AG09319 (cell line): Measurements from ENCODE around the gene LRRC49.

Experiments
- DNase-seq: peaks from one replicate; pipeline ENCODE4 v3.0.0-alpha.2; 2010; ENCODE audit warnings: low read depth; ENCODE audit errors: extremely low read depth
- TF ChIP-seq, protein P1 (sequence below): IDR thresholded peaks from 2 replicates; pipeline ENCODE4 v1.5.1; 2011; ENCODE audit warnings: low read depth, mild to moderate bottlenecking, inconsistent platforms, low read length, moderate library complexity

Gene LRRC49

DNA sequence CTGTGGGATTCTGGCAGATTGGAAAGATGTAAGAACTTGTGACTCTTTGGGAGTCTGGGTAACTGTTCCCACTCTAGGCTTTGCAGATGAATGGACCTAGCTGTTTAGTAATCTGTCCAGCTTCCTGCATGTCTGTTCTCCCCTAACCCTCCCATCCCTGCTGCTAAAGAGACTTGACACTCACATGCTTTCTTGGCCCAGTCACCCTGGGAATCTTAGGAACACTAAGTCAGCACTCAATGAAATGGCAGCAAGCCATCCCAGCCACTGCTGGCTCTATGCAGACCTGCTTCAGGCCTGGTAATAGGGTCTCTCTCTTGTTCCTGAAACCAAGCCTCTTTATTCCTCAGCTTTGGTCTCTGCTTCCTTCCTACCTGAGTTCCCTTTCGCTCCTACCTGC is 158.9 kb downstream of the LRRC49 start:
- DNase-seq, result no peak
- TF ChIP-seq, protein P1, sequence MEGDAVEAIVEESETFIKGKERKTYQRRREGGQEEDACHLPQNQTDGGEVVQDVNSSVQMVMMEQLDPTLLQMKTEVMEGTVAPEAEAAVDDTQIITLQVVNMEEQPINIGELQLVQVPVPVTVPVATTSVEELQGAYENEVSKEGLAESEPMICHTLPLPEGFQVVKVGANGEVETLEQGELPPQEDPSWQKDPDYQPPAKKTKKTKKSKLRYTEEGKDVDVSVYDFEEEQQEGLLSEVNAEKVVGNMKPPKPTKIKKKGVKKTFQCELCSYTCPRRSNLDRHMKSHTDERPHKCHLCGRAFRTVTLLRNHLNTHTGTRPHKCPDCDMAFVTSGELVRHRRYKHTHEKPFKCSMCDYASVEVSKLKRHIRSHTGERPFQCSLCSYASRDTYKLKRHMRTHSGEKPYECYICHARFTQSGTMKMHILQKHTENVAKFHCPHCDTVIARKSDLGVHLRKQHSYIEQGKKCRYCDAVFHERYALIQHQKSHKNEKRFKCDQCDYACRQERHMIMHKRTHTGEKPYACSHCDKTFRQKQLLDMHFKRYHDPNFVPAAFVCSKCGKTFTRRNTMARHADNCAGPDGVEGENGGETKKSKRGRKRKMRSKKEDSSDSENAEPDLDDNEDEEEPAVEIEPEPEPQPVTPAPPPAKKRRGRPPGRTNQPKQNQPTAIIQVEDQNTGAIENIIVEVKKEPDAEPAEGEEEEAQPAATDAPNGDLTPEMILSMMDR, result no peak

DNA sequence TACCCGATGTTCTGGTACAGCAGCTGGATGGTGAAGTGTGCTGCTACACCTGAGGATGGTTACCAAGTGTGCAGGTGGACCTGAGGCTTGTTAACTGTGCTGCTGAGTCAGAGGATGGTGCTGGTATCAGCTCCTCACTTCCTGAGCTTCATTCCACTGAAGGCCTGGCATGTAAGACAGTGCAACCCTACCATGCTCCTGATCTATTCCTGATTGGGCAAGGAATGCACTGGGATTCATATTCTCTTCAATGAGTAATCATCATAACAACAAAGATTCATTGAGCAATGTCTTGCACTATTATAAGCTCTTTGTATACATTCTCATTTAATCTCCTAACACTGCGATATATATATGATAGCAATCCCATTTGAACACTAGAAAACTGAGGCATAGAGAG is 159.7 kb downstream of the LRRC49 start:
- DNase-seq, result no peak
- TF ChIP-seq, protein P1, result no peak

DNA sequence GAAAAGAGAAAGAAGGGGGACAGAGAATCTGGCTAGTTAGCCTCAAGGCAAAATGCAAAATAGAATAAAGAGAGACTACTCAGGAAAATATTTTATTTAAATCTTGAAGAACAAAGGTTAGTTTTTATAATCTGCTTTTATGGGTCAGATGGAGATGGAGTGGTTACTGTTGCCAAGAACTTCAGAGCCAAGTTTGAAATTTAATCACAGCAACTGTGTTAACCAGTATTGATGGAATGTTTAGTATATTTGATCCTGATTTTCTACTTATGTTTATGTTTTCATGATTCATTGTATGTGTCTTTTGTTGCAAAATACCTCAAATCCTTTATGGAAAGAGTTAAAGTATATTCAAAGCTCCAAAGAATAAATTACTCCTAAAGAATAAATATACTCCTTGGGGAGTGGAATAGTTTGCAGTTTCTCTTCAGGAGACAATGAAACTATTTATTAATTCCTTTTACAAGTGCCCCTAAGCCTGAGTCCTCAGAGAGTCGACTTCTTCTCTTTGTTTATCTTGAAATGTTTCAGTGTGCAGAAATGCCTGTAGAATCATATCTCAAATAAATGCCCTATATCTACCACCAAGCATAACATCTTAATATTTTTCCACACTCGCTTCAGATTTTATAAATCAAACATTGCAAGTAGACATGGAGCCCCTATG is 161.8 kb downstream of the LRRC49 start:
- TF ChIP-seq, protein P1, result no peak
- no peak for DNase-seq

DNA sequence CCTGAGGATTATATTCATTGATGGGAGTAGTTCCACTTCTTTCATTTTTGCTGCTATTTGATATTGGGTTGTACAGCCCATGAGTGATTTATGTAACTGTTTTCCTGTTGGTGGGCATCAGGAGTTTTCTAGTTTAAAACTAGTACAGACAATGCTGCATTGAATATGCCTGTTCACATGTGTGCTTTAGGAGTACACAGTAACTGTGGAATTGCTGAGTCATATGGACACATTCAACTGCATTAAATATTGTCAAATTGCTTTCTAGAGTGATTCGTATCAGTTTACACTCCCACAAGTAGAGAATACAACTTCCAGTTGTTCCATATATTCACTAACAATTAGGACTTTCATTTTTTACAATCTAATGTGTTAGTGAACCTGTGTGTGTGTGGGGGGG is 162.8 kb downstream of the LRRC49 start:
- DNase-seq, result no peak

DNA sequence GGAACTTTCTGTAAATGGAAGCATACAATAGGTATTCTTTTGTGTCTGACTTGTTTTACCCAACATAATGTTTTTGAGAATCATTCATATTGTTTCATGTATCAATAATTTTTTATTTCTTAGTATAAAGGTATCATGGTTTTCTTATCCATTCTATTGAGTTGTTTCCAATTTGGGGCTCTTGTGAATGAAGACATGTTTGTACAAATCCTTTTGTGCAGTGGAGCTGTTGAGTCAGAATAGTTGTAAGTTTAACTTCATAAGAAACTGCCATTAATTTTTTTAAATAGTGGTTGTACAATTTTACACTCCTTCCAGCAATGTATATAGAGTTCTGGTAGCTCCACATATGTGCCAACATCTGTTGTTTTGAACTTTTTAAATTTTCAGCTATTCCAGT is 163.5 kb downstream of the LRRC49 start:
- TF ChIP-seq, protein P1, result no peak
- no peak for DNase-seq

More for the DNA sequence above, 162.8 kb downstream of the LRRC49 start:
- TF ChIP-seq, protein P1, result no peak

DNA sequence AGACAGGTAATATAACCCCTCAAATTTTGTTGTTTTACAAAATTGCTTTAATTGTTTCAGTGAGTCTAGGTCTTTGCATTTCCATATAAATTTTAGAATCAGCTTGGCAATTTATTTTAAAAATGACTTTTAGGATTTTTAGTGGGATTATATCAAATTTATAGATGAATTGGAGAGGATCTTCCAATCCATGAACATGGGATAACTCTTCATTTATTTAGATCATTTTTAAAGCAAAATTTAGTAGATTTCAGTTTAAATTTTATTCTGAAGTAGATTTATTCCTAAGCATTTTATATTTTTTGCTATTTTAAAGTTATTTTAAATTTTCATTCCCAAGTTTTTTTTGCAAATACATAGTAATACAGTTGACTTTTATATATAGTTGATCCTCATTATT is 164.5 kb downstream of the LRRC49 start:
- TF ChIP-seq, protein P1, result no peak
- no peak for DNase-seq

DNA sequence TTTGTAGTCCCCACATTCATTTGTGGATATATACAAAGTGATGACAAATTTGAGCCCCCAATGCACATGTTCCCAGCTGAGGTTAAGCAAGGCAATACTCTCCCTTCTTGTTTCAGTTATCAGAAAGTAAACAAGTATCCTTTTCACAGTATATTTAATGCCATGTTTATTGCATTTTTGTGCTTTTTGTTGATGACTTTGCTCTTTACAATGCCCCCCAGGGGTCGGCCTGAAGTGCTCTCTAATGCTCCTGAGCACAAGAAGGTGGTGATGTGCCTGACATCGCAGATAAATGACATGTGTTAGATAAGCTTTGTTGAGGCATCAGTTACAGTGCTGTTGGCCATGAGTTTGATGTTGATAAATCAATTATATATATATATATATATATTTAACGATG is 165.0 kb downstream of the LRRC49 start:
- TF ChIP-seq, protein P1, result no peak
- DNase-seq, result no peak
